B cell (primary cell): ENCODE measurements around the gene HLA-A. TPM values are rescaled to one million over a fixed set of nuclear protein-coding genes. Genes with fewer than 3 reads are reported as not detected.

Source experiments
- ATAC-seq: fragments of 200-7000 bp; cut with Tn5 transposase; one replicate; pipeline ENCODE4 v1.10.0; 2021; ENCODE audit warnings: low read depth, mild to moderate bottlenecking, moderate number of reproducible peaks, moderate library complexity
- CTCF ChIA-PET: fragments of 350-600 bp; sonication (Branson Sonifier 250); formaldehyde crosslinking; loops from one replicate; lab custom pipeline; 2021; ENCODE audit warnings: antibody characterized with exemption, inconsistent platforms; lab: Charles Lee
- POLR2A ChIA-PET: fragments of 350-600 bp; sonication (Branson Sonifier 250); formaldehyde crosslinking; loops from one replicate; lab custom pipeline; 2021; ENCODE audit warnings: antibody characterized with exemption; lab: Charles Lee
- DNase-seq: peaks from one replicate; pipeline ENCODE4 v3.0.0; 2013
- H2AFZ ChIP-seq: 2 replicates; pipeline ENCODE4 v1.6.1; 2012; ENCODE audit warnings: mild to moderate bottlenecking, low read depth, low read length; ENCODE audit not compliant: insufficient read depth, poor library complexity, severe bottlenecking
- H3K27ac ChIP-seq, 2 donors: 1 replicate in 1 of 2; 2 replicates in 1 of 2; pipeline ENCODE4 v1.5.1; 2012 to 2013; ENCODE audit warnings: low read length in 2 of 2, mild to moderate bottlenecking in 2 of 2, moderate library complexity in 1 of 2
- H3K27me3 ChIP-seq, 4 experiments: fragments of 200-600 bp in 1 of 4; sonication (generic) in 1 of 4; replicated peaks in 1 of 4; 1 replicate in 2 of 4; 2 replicates in 2 of 4; pipeline versions ENCODE4 v1.6.1 to v1.7.0; 2013 to 2016; ENCODE audit warnings: low read length in 3 of 4, mild to moderate bottlenecking in 2 of 4, mixed read lengths in 1 of 4, moderate library complexity in 1 of 4; ENCODE audit not compliant: insufficient read depth in 4 of 4, control insufficient read depth in 3 of 4; ENCODE audit errors: control extremely low read depth in 1 of 4
- H3K36me3 ChIP-seq, 2 experiments: replicated peaks in 1 of 2; 1 replicate in 1 of 2; 2 replicates in 1 of 2; pipeline versions ENCODE4 v1.6.1 to v1.7.1; 2013; ENCODE audit warnings: low read length in 1 of 2; ENCODE audit not compliant: insufficient read depth in 2 of 2, control insufficient read depth in 1 of 2; ENCODE audit errors: control extremely low read depth in 1 of 2, extremely low read depth in 1 of 2
- H3K4me1 ChIP-seq, 2 donors: fragments of 200-600 bp in 1 of 2; sonication (generic) in 1 of 2; 1 replicate in 1 of 2; 2 replicates in 1 of 2; pipeline versions ENCODE4 v1.5.1 to v1.6.1; 2013 to 2017; ENCODE audit warnings: low read length in 2 of 2; ENCODE audit not compliant: control insufficient read depth in 2 of 2, insufficient read depth in 2 of 2
- H3K4me2 ChIP-seq: replicated peaks from 2 replicates; pipeline ENCODE3; 2012; ENCODE audit warnings: mild to moderate bottlenecking, low read depth, low read length; ENCODE audit not compliant: poor library complexity, severe bottlenecking
- H3K4me3 ChIP-seq, 5 experiments: fragments of 200-600 bp in 1 of 5; sonication (generic) in 1 of 5; 1 replicate in 3 of 5; 2 replicates in 2 of 5; pipeline versions ENCODE4 v1.5.1 to v1.7.0; 2011 to 2016; ENCODE audit warnings: low read length in 4 of 5, mild to moderate bottlenecking in 4 of 5, low read depth in 2 of 5, control low read depth in 1 of 5, moderate library complexity in 1 of 5; ENCODE audit not compliant: insufficient read depth in 1 of 5; ENCODE audit errors: control extremely low read depth in 1 of 5, extremely low read depth in 1 of 5
- H3K79me2 ChIP-seq: fragments of 200-600 bp; sonication (generic); one replicate; pipeline ENCODE4 v1.6.0; 2016; ENCODE audit warnings: low read length; ENCODE audit not compliant: control insufficient read depth, insufficient read depth
- H3K9ac ChIP-seq: fragments of 200-600 bp; sonication (generic); 2 replicates; pipeline ENCODE4 v1.6.1; 2017; ENCODE audit warnings: mild to moderate bottlenecking, low read length, moderate library complexity
- H3K9me3 ChIP-seq, 3 donors: one replicate each; pipeline versions ENCODE4 v1.6.1 to v1.7.1; 2013; ENCODE audit warnings: low read length in 2 of 3; ENCODE audit not compliant: control insufficient read depth in 2 of 3, insufficient read depth in 1 of 3; ENCODE audit errors: control extremely low read depth in 1 of 3
- H4K20me1 ChIP-seq: 2 replicates; pipeline ENCODE4 v1.6.0; 2012; ENCODE audit warnings: mild to moderate bottlenecking, low read length; ENCODE audit not compliant: insufficient read depth, control insufficient read depth, poor library complexity, severe bottlenecking
- H3K27ac Mint-ChIP-seq: one replicate; pipeline ENCODE4 v1.8.0; 2021; ENCODE audit warnings: mixed read lengths
- H3K27me3 Mint-ChIP-seq: one replicate; pipeline ENCODE4 v1.8.0; 2021; ENCODE audit warnings: mixed read lengths
- H3K4me1 Mint-ChIP-seq: one replicate; pipeline ENCODE4 v1.8.0; 2021; ENCODE audit warnings: mixed read lengths
- H3K4me3 Mint-ChIP-seq: one replicate; pipeline ENCODE4 v1.8.0; 2021; ENCODE audit warnings: mixed read lengths
- H3K9me3 Mint-ChIP-seq: one replicate; pipeline ENCODE4 v1.8.0; 2022; ENCODE audit warnings: mixed read lengths; ENCODE audit not compliant: insufficient read depth
- EZH2 ChIP-seq: IDR thresholded peaks from 2 replicates; pipeline ENCODE4 v1.6.1; 2012; ENCODE audit warnings: borderline replicate concordance, low read depth, mild to moderate bottlenecking, moderate library complexity, low read length; ENCODE audit not compliant: insufficient read depth, poor library complexity, severe bottlenecking
- WGBS: methylation state at CpG from one replicate; pipeline ENCODE4 v1.1.5; 2013; ENCODE audit warnings: missing lambda C conversion rate; ENCODE audit not compliant: insufficient coverage; 5-methylcytosine and 5-hydroxymethylcytosine counted together
- intact Hi-C: fragments of 100-400 bp; cut with micrococcal nuclease; formaldehyde crosslinking; loops from one replicate; pipeline ENCODE4 v1.10.0; 2022
- polyA plus RNA-seq: library from polyadenylated mRNA; depleted of rRNA; stranded (reverse); fragments of >200 nt; gene quantifications from 2 replicates; pipeline ENCODE4 v1.2.3, GENCODE V29; 2012
- total RNA-seq, 2 donors: library from RNA; stranded (reverse); fragments of 120-200 nt in 1 of 2; gene quantifications; 1 replicate in 1 of 2; 2 replicates in 1 of 2; pipeline versions ENCODE4 v1.2.3 to v1.2.4, GENCODE V29; 2013 to 2022
- TF ChIP-seq, protein P1 (sequence below): fragments of 200-600 bp; IDR thresholded peaks from one replicate; pipeline ENCODE4 v1.8.0; 2022; ENCODE audit warnings: antibody characterized with exemption, mild to moderate bottlenecking

HLA-A gene
- total and polyA plus RNA-seq, 2 donors (not counting 1 experiment from before 2014, with no cell fraction given) = 1,607 to 2,454 TPM

DNA sequence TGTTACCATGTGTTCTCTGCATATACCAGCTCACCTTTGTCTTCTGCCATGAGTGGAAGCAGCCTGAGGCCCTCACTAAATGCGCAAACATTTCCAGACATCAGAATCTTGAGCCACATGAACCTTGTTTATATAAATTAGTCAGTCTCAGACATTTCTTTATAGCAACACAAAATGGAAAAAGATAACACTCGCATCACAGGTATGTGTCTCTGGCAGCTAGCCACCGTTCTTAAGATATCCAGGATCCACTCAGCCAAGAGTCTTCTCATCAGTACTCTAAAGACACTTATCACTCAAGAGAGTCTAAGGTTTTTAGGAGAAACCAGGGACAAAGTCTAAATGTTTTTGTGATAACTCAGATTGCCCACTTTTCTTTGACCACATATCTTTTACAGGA is 43.1 kb upstream of the HLA-A start:
- DNase-seq (no peak), ATAC-seq (no peak)
- H3K9ac ChIP-seq = no peak overlapping the region
- H4K20me1 ChIP-seq = no peaks in the 10 kb centered on the region
- CTCF ChIA-PET = no interaction called here
- Mint-ChIP-seq H3K9me3 (no peaks in the 10 kb centered on the region), H3K4me3 (no peak overlapping the region), H3K27ac (no peak overlapping the region), H3K27me3 (no peaks in the 10 kb centered on the region), H3K4me1 (no peaks in the 10 kb centered on the region)
- POLR2A ChIA-PET = no interaction called here
- no peak overlapping the region for H3K27ac ChIP-seq
- WGBS = 100% methylated on average over 2 of the region's 3 CpGs
- no peaks in the 10 kb centered on the region for H3K79me2 ChIP-seq
- H3K4me2 ChIP-seq = no peak overlapping the region
- H2AFZ ChIP-seq = no peak overlapping the region
- TF ChIP-seq, protein P1, sequence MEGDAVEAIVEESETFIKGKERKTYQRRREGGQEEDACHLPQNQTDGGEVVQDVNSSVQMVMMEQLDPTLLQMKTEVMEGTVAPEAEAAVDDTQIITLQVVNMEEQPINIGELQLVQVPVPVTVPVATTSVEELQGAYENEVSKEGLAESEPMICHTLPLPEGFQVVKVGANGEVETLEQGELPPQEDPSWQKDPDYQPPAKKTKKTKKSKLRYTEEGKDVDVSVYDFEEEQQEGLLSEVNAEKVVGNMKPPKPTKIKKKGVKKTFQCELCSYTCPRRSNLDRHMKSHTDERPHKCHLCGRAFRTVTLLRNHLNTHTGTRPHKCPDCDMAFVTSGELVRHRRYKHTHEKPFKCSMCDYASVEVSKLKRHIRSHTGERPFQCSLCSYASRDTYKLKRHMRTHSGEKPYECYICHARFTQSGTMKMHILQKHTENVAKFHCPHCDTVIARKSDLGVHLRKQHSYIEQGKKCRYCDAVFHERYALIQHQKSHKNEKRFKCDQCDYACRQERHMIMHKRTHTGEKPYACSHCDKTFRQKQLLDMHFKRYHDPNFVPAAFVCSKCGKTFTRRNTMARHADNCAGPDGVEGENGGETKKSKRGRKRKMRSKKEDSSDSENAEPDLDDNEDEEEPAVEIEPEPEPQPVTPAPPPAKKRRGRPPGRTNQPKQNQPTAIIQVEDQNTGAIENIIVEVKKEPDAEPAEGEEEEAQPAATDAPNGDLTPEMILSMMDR = no peak
- TF ChIP-seq EZH2 = no peak
- H3K36me3 ChIP-seq = no peaks in the 10 kb centered on the region
- H3K4me3 ChIP-seq = no peak overlapping the region
- no peaks in the 10 kb centered on the region for H3K9me3 ChIP-seq
- H3K27me3 ChIP-seq = peaks cover 0 to 2% (median under 1%) of the 10 kb centered on the region in 4 experiments
- intact Hi-C loops = no loop called here
- H3K4me1 ChIP-seq = no peaks in the 10 kb centered on the region

DNA sequence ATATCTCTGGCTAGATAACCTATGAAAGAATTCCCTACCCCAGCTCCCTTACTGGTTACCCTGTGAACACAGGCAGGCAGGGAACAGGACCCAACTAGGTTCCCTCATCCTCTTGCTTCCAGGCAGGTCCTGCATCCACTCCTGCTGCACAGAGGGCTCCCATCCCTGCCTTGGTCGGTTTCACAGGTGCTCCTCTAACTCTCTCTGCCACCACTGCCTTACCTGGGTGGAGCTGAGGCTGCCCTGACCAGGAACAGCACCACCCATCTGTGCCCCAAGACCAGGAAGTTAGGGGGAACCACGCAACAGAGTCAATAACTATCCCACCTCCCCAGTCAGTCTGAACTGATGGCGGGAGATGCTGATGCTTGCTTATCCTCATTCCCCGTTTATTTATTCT is 37.0 kb upstream of the HLA-A start:
- intact Hi-C loops = no loop called here

More for the DNA sequence above, 37.0 kb upstream of the HLA-A start:
- ATAC-seq = no peak
- no peak overlapping the region for H3K27ac ChIP-seq
- H4K20me1 ChIP-seq = no peaks in the 10 kb centered on the region
- H3K79me2 ChIP-seq = no peaks in the 10 kb centered on the region
- no peaks in the 10 kb centered on the region for H3K4me1 ChIP-seq
- no peak overlapping the region for H3K9ac ChIP-seq
- no peak overlapping the region for H3K4me3 ChIP-seq
- TF ChIP-seq, protein P1 = no peak
- no peak for TF ChIP-seq EZH2
- H3K27ac Mint-ChIP-seq = no peak overlapping the region
- H3K4me1 Mint-ChIP-seq = no peaks in the 10 kb centered on the region
- no peak overlapping the region for H3K4me3 Mint-ChIP-seq
- no peak overlapping the region for H2AFZ ChIP-seq
- no peak overlapping the region for H3K4me2 ChIP-seq
- peaks cover 0 to 3% (median 1%) of the 10 kb centered on the region in 4 experiments for H3K27me3 ChIP-seq
- H3K27me3 Mint-ChIP-seq = no peaks in the 10 kb centered on the region
- DNase-seq = no peak
- H3K9me3 Mint-ChIP-seq = no peaks in the 10 kb centered on the region
- H3K36me3 ChIP-seq = no peaks in the 10 kb centered on the region
- CTCF ChIA-PET = no interaction called here
- no peaks in the 10 kb centered on the region for H3K9me3 ChIP-seq
- POLR2A ChIA-PET = no interaction called here
- WGBS = 87% methylated on average over 4 of the region's 4 CpGs
